KG1 (cell line): ENCODE results near the gene TSC1.
"Not testable (repeated sequence)": the region's sequence is repeated elsewhere in the genome, so short reads cannot be mapped to it uniquely, and the experiment has no call there.

Source experiments
- DNase-seq: peaks from one replicate; lab custom pipeline; 2025; lab: John Stamatoyannopoulos, UW

TSC1 gene

DNA sequence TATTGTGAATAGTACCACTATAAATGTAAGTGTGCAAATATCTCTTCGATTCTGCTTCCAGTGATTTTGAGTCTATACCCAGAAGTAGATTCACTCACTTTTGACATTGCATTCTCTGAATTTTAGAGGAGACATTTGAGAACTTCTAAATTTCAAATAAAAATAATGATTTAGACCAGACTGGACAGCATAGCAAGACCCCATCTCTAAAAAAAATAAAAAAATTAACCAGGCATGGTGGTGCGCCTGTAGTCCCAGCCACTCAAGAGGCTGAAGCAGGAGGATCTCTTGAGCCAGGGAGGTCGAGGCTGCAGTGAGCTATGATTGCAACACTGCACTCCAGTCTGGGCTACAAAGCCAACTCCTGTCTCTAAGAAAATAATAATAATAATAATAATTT lies 32.2 kb upstream of the TSC1 start:
- DNase-seq, result no peak

- DNase-seq, result no peak
These were observed 31.5 kb upstream of the TSC1 start for GRCh38 chr9:132975961-132976360.

DNA sequence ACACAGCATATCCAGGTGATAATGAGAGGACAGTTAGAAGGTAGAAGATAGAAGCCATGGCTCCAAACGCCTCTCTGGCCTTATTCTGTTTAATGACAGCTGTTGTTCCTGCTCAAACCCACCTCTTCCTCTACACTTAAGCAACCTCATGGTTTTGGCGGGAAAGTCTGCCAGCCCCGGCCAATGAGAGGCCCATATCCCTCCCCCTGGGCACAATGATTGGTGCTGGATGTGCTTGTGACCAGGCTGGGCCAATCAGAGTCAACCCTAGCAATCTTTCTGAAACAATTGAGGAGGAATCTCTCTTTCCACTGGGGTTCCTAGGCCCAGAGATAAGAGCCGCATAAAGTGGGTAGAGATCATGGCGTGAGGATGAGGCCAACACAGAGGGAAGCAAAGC lies 29.3 kb upstream of the TSC1 start:
- DNase-seq, result no peak

GRCh38 chr9:132973166-132973565 lies 28.8 kb upstream of the TSC1 start:
- no peak for DNase-seq

DNA sequence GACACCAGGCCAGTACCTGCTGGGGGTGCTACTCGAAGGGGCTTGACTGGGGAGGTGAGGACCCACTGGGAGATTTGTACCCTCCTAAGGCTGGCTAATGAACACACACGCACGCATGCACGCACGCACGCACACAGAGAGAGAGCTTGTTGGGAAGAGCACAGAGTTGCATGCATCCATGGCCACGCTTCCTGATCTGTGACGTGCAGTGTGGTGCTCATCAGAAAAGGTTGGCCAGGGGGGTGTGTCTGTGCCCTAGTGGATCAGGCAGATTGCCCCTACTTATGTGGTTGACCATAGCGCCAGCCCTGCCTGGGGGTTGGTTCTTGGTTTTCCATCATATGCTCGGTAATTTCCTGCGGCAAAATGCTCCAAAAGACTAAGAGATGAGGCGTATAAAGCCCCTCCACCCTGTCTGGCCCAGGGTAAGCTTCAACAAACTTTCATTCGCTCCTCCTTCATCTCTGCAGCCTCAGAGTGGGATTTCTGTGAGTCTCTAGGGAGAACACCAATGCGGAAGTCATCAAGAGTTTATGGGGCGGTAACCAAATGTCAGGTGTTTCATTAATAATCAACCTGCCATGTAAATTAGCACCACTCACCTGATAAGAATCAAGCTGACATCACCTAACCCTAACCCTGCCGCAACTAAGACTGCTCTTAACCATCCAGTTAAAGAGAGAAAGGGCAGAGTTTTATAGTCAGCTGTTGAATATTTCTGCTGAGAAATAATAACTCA lies 26.1 kb upstream of the TSC1 start:
- no peak for DNase-seq

DNA sequence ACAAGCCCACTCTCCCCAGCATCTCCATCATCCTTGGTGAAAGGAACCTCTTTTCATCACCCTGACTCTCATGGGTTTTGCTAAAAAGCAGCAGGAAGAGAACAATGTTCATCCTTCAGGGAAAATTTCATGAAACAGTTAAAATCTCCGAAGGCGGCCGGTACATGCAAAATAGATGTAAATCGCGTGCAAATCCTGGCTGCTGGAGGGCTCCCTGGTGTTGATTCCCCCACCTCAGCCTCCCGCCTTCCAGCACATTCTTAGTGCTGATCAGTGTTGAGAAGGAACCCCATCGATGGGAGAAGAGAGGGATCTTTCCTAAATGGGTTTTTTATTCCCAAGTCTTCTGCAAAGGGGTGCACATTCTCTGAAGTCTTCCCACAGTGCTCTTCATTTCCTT lies 25.4 kb upstream of the TSC1 start:
- no peak for DNase-seq

DNA sequence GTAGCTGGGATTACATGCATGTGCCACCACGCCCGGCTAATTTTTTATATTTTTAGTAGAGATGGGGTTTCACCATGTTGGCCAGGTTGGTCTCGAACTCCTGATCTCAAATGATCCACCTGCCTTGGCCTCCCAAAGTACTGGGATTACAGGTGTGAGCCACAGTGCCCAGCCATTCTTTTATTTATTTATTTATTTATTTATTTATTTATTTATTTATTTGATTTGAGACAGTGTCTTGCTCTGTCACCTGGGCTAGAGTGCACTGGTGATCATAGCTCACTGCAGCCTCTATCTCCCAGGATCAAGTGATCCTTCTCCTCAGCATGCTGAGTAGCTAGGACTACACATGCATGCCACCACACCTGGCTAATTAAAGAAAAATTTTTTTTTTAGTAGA lies 23.5 kb upstream of the TSC1 start:
- not testable (repeated sequence) for DNase-seq

GRCh38 chr9:132965478-132965877 lies 21.1 kb upstream of the TSC1 start:
- DNase-seq, result no peak

DNA sequence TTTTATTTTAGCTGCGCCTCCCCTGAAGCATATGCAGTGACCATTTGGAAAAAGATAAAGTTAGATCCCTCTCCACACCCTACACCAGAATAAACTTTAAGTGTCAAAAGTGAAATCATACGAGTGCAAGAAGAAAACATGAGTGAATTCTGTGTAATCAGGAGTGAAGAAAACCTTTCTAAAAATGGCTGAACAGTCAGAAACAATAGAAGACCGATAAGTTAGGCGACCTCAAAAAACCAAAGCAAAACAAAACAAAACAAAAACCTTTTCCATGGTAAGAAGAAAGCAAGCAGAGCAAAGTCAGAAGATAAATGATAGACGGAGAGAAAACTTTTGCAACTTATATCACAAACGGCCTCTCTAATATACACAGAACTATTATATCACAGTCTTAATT lies 16.6 kb upstream of the TSC1 start:
- DNase-seq, result no peak

DNA sequence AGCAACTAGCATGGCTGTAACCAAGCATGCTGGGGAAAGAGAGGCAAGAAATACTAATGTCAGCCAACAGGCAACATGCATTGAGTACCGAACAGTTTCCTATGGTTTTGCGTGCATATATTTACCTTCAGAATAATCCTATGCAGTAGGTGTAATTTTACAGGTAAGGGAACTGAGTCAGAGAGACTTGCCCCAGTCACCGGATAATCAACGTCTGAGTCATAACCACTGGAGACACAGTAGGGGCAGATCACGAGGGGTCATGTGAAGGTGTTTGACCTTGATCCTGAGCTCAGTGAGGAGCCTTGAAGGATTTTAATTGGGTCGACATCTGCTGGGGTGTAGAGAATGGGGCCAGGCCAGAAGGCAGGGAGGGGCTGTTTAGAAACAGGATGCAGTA lies 13.4 kb upstream of the TSC1 start:
- DNase-seq, result no peak

- DNase-seq, result no peak
These were observed 11.4 kb upstream of the TSC1 start for GRCh38 chr9:132955768-132956167.

DNA sequence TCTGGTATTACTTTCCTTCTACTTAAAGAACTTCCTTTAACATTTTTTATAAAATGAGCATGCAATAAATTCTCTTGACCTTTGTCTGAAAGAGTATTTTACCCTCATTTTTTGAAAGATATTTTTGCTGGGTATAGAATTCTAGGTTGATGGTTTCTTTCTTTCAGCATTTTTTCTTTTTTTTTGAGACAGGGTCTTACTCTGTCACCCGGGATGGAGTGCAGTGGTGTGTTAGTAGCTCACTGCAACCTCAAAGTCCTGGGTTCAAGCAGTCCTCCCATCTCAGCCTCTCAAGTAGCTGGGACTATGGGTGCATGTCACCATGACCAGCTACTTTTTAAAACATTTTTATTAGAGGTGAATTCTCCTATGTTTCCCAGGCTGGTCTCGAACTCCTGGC lies 10.7 kb upstream of the TSC1 start:
- no peak for DNase-seq

GRCh38 chr9:132949709-132950108 lies 5.3 kb upstream of the TSC1 start:
- no peak for DNase-seq

- DNase-seq, result no peak
These were observed 4.2 kb upstream of the TSC1 start for GRCh38 chr9:132948482-132949050.

- no peak for DNase-seq
These were observed 3.3 kb upstream of the TSC1 start for GRCh38 chr9:132947756-132948155.

- DNase-seq, result no peak
These were observed 2.3 kb upstream of the TSC1 start for GRCh38 chr9:132946631-132947295.

DNA sequence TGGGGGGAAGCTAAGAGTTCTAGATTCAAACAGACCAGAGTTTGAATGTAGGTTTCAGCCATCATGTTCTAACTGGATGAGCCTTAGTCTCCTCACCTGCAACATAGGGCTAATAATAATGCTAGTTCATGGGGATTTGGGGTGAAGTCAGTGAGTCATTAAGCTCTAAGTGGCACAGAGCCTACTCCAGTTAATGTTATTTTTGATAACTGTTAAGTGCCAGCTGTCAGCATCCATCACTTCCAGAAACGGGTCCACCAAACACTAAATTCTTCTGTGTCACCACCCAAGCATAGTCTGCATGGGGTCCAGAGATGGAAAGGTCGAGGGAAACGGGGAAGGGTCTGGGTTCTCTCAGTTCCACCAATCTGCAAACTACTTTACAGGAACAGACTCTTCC lies 1.8 kb upstream of the TSC1 start:
- no peak for DNase-seq

DNA sequence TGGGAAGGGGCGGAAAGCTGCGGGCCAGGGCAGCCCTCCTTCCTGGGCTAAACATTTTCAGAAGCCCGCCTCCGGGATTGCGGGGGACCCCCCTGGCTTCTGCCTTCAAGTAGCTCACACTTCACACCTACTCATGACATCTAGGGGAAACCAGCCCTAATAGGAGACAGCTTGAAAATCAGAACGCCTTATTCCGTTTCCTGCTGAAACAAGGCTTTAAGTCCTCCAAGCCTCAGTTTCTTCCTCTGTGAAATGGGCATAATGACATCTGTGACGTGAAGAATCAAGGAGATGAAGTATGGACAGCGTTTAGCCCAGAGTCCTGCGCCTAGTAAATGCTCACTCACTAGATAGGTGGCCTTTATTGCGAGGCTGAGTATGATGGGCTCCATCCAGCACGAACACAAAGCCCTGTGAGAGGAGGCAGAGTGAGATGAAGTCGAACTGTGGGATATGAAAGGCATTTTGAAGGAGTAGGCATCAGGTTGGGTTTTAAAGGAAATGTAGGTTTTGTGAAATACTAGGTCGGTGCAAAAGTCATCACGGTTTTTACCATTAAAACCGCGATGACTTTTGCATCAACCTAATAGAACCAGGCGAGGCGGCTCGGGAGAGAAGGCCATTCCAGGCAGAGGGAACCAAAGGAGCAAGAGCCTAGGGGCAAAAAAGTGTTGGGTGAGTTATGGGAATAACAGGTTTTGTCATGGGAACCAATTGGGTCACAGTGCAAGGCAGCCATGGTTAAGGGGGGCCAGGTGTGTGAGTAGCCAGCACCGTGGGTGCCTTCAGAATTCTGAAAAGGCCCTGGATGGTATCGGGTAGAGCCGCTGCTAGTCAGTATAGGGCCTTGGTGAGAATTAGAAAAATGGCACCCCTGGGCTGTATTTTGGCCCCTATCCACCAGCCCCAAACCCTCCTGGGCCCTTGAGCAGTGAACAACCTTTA lies 1.0 kb upstream of the TSC1 start:
- no peak for DNase-seq

DNA sequence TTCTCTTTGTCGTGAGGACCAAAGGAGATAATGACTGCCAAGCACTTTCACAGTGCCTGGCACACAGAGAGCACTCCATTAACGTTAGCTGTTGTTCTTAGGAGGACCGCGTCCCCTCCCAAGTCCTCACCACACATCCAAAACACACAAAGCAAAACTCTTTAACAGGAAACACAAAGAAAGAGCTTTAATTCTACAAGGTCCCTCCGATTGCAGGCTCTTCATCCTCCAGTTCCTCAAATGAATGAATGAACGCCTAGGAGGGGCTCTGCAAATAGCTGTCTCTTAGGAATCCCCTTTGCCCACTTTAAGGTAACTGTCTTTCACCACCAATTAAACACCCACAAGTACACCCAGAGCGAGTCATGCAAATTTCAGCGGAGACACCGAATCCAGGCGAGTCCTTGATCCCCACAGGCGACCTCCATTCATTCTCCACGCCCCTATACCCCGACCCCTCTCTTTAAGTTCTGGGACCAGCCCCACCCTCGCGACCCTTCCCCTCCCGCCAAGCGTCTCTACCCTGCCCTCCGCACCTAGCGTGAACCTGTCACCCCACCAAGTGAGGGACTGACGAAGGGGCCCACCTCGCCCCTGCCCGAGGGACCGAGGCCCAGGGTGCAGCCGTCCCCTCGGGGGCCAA lies 644 bp downstream of the TSC1 start:
- no peak for DNase-seq

DNA sequence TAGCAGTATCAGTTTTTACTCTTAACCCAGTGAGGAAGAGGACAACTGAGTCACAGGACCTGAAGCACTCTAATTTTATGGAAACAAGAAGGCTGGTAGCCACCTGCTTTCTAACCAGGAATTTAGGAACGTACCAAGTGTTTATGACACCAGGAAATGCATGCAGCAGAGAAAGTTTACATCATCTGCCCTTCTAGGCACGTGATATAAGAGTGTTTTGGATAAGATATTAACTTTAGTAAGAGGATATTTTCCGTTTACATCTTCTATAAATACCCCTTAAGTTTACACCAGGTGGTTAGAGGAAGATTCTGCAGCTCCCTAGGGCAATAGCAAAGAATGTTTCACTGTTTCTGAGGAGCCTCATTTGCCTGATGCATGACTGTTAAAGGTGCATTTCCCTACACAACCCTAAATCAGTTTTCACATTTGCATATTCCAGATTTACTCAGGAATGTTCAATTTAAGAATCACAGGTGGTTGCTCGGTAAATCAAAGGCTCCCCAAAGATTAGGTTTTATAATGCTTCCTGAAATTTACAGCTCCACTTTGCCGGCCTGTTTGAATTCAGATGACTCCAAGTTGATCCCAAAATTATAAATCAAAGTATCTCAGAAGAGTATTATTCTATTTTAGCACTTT lies 1.8 kb downstream of the TSC1 start:
- DNase-seq, result no peak

DNA sequence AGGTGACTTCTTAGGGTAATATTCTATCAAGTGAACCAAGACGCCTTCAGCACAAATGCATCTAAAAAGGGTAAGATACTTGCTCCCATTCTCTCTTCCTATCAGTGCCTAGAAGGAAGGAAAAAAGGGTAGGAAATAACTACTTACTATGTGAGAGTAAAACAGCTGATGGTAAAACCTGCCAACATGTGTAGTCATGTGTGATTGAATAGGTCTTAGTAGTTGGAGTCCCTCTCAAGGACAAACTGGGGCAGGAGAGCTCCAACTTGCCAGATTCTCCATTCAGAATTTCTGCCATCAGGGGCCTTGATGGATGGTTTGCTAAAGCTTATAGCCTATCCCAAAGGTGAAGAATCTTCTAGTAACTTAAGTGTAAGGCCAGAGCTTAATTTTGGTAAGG lies 5.2 kb downstream of the TSC1 start:
- DNase-seq, result no peak
